NCI-H1436 treated with DMSO at 0.1 percent for 48 hours (cell line): ENCODE data around the gene KIAA0825.

ENCODE experiments used
- DNase-seq: peaks from one replicate; lab custom pipeline; 2025; lab: John Stamatoyannopoulos, UW

The KIAA0825 gene

DNA sequence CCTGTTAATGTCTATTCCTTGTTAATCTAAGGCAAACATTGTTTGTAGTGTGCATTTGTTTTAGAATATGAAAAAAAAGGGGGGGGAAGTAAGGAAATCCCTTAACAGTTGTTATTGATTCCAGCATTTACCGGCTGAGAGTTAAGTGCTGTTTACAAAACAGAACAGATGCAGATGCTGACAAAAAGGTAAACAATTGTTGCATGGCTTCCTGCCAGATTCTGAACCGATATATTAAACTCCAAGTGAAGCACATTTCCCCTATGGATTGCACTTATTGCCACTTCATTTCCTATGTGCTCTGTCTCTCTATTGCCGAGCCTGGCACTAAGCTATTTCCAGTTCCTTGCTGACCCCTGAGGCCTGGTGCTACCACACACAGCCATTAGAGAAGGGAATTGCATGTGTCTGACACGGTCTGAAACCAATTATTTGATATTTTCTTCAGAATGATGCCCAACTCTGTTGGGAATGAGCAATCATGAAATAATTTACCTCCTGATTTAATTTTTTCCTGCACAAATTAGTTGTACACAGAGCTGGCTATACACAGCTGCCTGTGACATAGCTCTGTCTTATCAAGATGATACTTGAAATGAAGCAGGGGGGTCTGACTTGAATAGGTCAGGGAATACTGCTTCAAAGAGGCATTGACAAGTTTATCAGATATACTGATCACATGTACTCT is 109.8 kb downstream of the KIAA0825 start:
- DNase-seq, result no peak

DNA sequence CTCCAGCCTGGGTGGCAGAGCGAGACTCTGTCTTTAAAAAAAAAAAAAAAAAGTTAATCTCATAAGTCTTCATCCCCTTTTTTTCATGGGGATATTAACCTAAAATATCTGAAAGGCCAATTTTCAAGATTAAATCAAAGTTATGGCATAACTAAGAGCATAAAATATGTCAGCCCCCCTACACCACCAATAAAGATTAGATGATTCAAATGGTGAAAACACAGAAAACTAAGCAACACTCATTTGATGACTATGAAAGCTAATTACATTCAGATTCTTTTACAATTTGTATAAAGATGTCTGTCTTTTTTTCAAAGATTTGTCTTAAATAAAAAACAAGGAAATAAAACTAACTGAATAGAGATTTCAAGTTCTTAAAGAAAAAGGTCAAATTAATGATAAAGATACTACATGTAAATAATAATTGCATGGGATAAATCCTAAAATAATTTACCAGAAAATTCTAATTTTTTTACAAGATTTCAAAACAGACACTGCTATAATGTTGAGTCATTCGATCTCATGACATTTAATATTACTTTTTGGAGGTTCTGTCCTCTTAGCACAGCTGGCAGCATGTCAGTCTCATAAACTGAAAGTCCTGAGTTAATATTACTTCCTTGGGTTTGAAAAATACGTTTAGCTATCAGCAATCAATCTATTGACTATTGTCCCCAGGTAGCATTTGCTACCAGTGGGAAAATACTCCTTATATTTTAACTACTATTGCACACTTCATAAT is 112.9 kb downstream of the KIAA0825 start:
- no peak for DNase-seq

DNA sequence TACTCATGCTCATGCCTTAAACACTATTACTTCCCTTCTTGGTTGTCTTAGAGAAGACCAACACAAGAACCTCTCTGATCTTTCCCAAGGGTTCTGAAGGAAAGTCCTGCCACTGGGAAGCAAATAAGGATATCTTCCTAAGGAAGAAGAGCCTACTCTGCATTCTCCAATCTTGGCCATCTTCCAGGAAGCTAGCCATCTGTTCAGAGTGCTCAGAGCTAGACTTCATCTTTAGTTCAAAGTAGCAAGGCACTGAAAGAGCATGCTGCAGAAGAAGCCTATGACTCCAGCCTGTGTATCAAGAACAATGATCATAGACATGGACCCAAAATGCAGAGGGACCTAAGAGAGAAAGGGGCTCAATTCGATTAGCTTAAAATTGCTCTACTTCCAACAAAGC is 114.7 kb downstream of the KIAA0825 start:
- no peak for DNase-seq

DNA sequence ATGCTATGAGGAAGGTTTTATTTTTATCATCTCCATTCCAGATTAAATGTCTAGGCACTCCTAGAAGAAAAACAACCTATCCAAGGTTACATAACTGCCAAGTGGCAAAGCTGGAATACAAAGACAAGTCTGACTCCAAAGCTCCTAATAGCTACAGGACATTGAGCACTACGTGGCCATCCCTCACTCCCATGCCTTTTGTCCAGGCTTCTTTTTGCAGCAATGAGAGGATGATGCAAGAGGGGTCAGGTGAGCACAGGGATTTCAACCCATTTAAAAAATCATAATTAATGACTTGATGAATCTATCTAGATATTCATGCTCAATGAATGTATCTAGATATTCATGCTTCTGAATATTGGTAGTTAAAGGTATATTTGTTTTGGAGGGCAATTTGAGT is 117.0 kb downstream of the KIAA0825 start:
- no peak for DNase-seq

DNA sequence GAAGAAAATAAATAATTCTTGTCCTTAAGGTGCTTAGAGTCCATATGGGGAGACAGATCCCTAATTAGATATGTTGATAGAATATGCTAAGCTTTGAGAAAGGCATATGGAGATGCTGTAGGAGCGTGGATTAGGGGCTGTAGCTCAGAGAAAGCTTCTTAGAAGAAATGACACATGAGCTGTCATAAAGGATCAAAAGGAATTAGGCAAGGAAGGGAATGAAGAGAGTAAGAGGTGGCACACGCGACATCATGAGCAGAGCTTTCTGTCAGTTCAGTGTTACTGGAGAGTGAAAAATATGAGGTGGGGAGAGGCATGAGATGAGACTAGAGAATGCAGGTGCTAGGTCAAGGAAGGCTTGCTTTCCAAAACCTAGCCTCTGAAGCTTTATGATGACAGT is 118.6 kb downstream of the KIAA0825 start:
- no peak for DNase-seq

DNA sequence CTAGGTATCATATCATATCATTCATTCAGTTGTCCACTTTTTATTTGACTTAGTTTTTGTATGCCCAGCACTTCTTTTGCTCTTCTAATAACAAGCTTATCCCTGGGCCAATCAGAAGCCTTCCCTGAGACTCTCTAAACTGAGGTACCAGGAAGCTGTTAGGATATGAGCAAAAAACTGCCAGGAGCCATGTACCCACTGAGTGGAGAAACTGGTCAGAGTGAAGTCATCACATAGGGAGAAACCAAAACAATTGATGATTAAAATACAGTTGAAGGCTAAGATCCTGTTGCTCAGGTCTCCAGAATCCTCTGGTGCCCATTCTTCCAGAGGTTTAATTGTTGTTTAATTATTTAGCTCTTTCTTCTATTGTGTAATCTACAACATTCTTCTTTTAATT is 120.2 kb downstream of the KIAA0825 start:
- DNase-seq, result no peak

DNA sequence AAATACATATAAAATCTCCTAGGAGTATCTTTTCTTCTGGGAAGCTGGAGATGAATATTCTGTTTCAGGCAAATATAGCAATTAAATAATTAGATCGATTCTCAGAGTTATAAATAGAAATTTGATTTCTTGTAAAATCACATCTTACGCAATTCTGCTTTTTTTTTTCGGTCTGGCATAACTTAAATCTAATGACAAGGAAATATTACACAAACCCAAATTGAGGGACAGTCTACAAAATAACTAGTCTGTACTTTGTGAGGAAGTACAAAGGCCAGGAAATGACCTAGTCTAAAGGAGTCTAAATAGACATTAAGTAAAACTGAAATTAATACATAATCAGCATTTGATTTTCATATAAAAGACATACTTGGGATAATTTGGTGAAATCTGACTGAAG is 133.3 kb downstream of the KIAA0825 start:
- no peak for DNase-seq

DNA sequence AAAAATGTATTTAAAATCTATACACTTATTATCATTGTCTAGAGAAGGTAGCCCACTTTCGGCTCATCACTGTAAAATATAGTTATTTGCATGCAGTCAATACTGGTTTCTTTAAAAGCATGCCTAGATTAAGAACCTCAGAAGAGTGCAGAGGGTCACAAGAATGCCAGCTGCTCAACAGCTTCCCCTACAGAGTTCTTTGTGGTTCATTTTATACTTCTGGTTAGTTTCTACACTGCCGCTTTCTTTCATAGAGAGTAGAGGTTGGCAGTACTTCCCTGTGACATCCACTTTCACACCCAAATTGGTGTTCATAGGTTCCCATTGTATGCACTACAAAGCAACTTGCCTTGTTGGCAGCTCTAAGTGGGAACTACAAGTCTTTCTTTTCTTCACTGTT is 137.3 kb downstream of the KIAA0825 start:
- no peak for DNase-seq

DNA sequence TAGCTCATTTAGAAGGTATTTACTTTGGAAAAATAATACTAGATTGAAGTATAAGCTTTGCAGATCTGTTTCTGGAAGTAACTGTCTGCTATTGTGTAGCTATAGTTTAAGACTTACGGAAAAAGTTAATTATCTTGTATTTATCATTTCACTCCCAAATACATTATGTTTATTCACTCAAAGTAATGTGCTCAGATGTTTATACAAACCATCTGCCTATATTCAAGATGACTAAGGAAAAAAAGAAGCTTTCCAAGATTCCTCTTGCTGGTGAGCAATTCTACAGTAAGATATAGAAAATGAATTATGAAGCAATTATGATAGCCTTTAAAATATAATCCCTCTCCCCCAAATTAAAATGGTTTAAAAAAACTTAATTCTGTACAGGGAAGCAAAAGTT is 137.9 kb downstream of the KIAA0825 start:
- DNase-seq, result no peak

DNA sequence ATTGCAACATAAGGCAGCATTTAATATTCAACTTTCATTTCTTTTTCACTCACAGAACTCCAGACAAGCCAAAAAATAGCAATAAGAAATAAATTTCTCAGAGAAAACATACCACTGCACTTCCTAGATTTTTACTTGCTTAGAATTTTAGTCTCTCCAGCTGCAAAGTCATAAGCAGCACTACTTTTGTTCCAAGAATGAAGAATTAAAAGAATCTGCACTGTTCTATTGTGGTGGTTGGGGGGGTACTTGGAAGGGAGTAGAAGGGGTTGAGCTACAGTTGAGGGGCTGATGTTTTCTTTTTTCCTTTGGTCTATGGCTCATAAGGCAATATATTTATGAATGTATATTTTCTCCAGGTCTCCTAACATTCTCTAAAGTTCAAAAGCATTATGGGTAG is 144.5 kb downstream of the KIAA0825 start:
- DNase-seq, result no peak

DNA sequence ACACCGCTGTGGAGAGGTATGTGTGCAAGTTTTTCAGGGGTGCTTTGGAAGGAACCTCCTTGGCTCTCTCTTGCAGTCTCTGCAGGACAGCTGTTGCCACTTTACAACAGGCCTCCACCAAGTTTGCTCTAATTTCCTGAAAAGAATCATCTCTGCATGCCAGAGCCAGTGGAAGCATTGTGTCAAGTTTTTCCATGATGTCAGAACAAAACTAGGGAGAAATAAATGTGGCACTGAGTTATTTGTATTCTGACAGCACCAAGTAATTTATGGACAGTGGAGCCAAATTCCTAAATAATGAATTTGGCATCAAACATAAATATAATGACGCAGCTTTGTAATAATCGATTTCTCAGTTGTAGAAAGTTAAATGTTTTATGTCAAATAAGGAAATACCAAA is 146.9 kb downstream of the KIAA0825 start:
- no peak for DNase-seq

DNA sequence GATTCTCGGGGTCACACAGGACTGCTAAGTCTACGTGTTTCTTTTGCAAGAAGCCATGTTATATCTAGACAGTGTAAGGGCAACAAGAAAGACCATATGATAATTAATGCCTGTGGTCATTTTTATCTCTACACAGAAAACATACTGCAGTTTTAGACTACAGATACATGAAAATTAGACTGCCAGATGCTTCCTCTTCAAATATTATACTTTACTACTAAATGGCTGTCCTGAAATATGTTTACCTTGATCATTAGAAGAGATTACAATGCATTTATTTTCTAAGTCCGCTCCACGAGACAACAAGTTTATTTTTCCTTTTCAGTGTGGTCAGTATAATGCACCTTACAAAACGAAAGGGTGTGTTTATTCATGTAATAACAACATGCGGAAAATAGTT is 147.6 kb downstream of the KIAA0825 start:
- DNase-seq, result no peak

DNA sequence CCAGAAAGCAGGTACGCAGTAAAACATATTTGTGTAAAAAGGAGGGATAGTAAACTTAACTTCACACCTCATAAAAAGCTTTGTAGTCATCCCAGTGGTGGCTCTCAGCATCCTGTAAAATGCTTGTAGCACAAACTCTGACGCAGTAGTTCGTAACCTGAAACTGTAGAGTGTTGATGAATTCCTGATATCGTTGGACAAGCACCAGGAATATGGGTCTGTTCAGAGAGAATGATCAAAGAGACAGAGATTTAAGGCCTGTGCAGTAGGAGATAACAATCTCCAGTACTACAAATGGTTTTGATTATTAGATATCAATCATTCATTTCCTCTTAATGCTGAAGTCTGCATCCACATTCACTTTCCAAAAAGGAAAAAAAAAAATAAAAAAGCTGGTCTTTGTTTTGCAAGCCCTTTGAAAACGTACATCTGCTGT is 148.5 kb downstream of the KIAA0825 start:
- no peak for DNase-seq

DNA sequence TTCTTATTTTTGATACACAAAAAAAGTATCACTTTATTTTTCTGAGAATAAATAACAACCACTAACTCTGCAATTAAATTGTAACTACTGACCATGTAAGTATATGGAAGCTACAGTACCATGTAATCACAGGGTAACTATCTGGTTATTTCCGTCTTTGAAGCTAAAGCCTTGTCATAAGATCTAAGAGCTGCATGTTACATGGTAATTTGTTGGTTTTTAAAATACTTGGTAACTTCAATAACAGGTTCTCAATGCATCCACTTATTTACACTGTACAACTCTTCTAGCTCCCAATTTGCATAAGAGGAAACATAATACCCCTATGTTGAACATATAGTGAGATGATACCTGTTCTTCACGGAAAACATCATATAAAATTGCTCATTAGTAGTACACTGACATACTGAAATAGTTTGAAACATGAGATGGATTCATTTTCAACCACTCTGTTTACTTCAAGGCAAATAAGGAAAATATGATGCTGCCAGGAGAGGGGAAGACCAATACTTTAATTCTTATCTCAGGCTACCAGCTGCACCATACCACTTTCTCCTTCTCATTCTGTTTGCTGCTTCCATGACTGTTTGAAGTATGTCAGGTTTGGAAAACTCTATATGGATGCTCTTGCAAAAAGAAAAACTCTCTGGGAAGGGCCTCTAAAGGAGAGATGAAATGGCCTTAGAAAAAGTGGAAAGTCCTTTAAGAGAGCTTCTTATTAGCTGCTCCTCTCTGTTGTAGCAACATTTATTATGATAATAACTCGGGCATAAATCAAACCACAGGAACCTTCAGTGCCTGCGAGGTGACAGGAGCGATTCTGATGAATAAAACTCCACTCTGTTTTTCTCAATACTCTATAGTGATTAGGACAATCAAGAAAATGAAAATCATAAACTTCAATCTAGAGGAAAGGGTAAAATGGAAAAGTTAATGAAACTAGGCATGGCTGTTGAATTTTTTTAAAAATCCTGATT is 150.2 kb downstream of the KIAA0825 start:
- peak; percentile 40 for DNase-seq

DNA sequence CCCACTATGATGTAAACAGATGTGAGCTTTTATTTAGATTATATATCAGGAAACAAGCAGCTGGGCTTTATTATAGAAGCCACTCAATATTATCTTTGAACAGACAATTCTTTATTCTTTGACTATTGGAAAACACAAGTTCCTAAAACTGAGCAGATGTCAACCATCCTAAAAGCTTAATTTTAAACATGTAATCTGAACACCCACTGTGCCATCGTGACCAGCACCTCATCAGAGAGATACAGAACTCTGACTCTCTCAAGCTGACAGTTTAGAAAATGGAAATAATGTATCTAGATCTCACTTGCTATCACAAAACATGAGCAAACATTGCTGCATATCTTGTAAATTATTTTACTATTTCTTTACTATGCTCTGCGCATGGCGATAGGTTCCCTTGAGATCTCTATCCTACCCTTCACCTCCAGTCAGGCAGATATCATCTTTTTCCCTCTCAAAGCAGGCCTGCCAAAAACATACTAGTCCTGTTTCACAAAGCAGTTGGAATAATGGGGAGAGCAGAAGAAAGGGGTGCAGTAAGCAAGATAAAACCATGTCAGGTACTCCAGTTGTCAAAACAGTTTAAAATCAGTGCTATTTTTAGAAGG is 151.0 kb downstream of the KIAA0825 start:
- no peak for DNase-seq

DNA sequence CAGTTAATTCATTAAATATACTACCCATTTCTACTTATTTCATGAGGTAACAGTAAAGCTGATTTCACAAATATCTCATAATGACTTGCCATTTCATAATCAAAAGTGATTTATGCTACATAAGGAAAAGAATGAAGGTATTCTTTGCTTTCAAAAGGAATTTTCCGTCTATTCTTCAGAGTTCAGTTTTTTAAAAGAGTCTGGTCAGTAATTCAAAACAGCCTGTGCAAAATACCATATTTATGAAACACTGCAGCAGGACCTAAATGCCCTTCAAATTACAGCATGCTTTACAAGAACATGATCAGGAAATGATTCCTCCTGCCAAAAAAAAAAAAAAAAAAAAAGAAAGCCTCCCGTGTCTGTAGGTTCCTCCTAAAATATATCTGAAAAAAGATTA is 154.7 kb downstream of the KIAA0825 start:
- no peak for DNase-seq

DNA sequence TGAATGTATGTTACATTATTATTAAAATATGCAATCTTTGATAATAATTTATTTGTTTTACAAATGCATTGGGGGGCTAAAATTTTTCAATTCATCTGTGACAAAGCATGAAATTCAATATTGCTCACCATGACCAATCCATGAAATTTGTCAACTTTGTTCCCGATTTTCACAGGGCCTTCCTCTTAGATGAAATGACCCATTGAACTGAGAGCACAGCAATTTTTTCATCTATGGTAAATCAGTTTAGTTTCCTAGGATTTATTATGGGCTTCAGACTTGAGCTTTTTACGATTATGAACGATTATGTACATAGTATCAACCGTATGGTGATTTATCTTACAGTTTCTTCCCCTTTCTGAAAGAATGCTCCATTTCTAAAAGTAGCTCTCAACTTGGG is 157.3 kb downstream of the KIAA0825 start:
- no peak for DNase-seq

DNA sequence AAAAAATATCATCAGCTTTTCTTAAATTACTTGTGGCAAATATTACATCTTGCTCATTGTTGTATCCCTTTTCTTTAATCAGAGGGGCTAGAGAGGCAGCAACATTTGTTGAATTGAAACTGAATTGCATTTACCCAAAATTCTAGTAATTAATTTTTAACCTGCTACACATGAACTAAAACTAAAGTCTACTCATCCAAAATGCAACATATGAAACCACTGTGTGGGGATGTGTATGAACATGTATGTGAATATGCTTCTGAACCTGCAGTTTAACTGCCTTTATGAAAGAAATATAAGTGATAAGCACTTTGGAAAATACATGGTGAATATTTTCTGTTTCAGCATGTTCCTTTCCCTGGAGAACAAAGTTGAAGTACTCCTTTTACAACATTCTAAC is 158.5 kb downstream of the KIAA0825 start:
- no peak for DNase-seq

DNA sequence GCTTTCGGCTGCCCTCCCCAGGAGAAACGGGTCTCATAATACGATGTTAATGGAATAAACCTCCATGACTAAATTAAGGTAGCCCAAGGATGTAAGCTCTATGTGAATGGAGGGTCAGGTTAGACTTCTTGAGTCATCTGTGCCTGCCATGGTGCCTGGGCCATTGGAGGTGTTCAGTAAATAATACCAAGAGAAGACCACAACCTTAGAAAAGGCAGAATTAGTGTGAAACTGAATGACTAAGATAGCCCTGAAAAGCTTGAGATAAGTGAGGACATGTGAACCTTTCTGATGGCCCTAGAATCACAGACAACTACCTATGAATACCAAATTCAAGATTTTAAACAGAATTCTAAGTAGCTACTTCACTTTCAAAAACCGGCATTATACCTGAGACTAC is 160.6 kb downstream of the KIAA0825 start:
- DNase-seq, result no peak

DNA sequence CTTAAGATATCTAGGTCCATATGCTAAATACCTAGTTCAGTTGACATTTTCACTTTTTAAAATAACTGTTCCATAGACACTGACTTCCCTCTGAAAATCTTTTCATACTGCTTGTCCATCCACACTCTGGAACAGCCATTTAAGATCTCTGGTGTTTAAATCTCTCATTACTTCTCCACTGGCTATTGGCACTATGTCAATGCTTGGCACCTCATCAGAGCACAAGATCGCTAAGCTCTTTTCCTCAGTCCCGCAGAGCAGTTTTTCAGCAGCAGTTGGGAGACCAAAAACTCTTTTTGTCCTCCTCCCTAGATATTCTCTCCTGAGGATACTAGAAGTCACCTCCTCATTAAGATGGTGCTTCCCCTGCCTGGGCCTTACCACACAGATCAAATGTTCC is 172.7 kb downstream of the KIAA0825 start:
- no peak for DNase-seq

DNA sequence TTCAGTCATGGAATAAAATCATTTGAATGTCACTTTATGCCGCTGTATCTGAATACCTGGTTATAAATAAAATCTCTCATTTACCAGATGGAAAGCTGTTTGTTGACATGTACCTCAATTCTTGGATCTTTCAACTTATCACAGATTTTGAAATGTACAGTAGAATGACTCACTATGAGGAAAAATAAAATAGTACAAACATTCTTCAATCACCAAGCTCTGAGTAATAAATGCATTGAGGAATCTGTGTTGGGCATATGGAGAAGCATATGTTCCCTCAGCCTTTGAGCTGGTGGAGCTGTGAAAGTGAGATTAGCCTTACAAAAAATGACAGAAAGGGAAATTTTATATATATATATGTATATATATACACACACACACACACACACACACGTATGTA is 175.4 kb downstream of the KIAA0825 start:
- no peak for DNase-seq

DNA sequence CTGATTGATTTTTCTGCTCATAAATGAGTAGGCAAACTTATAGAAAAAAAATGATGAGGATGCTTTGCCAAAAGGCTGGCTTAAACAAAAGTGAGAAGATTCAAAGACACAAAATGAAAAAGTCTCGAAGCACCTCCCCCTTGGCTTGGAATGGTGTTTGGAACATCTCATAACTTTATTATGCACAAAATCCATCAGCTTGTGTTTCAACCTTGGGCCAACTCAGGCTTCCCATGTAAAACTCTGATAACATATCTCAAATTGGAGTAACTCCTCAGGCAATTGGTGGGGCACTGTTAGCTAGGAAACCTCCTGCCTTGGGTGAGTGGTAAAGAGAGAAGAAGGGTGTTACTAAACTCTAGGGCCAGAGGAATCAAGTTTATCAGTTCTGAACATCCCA is 176.3 kb downstream of the KIAA0825 start:
- no peak for DNase-seq
